Liver (tissue), 9 donors: Measurements from ENCODE around the gene TRAPPC3L. TPM values are rescaled to one million over a fixed set of nuclear protein-coding genes. Genes with fewer than 3 reads are reported as not detected.

Experiments used
- DNase-seq: peaks from one replicate; pipeline ENCODE4 v3.0.0-alpha.2; 2017; ENCODE audit warnings: low spot score
- H3K27ac ChIP-seq, 2 donors: one replicate each; pipeline ENCODE4 v1.7.0; 2013; ENCODE audit warnings: inconsistent platforms in 2 of 2, low read length in 2 of 2, control low read depth in 1 of 2, low read depth in 1 of 2, mild to moderate bottlenecking in 1 of 2
- H3K27me3 ChIP-seq, 4 donors: one replicate each; pipeline versions ENCODE4 v1.6.1 to v1.7.0; 2013; ENCODE audit warnings: low read length in 3 of 4, inconsistent platforms in 1 of 4, mild to moderate bottlenecking in 1 of 4, moderate library complexity in 1 of 4; ENCODE audit not compliant: control insufficient read depth in 4 of 4, insufficient read depth in 4 of 4
- H3K36me3 ChIP-seq, 4 donors: one replicate each; pipeline versions ENCODE4 v1.6.1 to v1.7.0; 2013; ENCODE audit warnings: low read length in 3 of 4, mild to moderate bottlenecking in 3 of 4, low read depth in 1 of 4, moderate library complexity in 1 of 4; ENCODE audit not compliant: control insufficient read depth in 4 of 4, insufficient read depth in 3 of 4
- H3K4me1 ChIP-seq, 4 donors: one replicate each; pipeline versions ENCODE4 v1.6.1 to v1.7.0; 2013; ENCODE audit warnings: low read length in 3 of 4, mild to moderate bottlenecking in 3 of 4, moderate library complexity in 1 of 4; ENCODE audit not compliant: control insufficient read depth in 4 of 4, insufficient read depth in 4 of 4
- H3K4me3 ChIP-seq, 3 donors: one replicate each; pipeline versions ENCODE4 v1.6.1 to v1.7.0; 2013; ENCODE audit warnings: low read length in 3 of 3, control low read depth in 1 of 3, low read depth in 1 of 3, mild to moderate bottlenecking in 1 of 3
- H3K9ac ChIP-seq, 2 donors: one replicate each; pipeline ENCODE4 v1.7.0; 2013; ENCODE audit warnings: low read length in 2 of 2, mild to moderate bottlenecking in 2 of 2, moderate library complexity in 2 of 2, control low read depth in 1 of 2, low read depth in 1 of 2
- H3K9me3 ChIP-seq, 4 donors: one replicate each; pipeline versions ENCODE4 v1.6.1 to v1.7.0; 2013; ENCODE audit warnings: low read length in 3 of 4; ENCODE audit not compliant: control insufficient read depth in 4 of 4
- EGR1 ChIP-seq, 2 donors: IDR thresholded peaks; 2 replicates each; pipeline ENCODE4 v1.6.1; 2016 to 2018; ENCODE audit warnings: antibody characterized with exemption in 2 of 2, low read depth in 2 of 2
- FOXA1 ChIP-seq: IDR thresholded peaks from 2 replicates; pipeline ENCODE4 v1.6.1; 2016; ENCODE audit warnings: antibody characterized with exemption
- HNF4A ChIP-seq, 2 donors: conservative IDR thresholded peaks; 2 replicates each; pipeline ENCODE4 v1.6.1; 2016; ENCODE audit warnings: antibody characterized with exemption in 2 of 2, mild to moderate bottlenecking in 2 of 2
- JUND ChIP-seq, 2 donors: IDR thresholded peaks; 2 replicates each; pipeline ENCODE4 v1.6.1; 2016; ENCODE audit warnings: antibody characterized with exemption in 2 of 2
- NR2F2 ChIP-seq: IDR thresholded peaks from 2 replicates; pipeline ENCODE4 v1.6.1; 2016; ENCODE audit warnings: antibody characterized with exemption
- RAD21 ChIP-seq, 2 donors: IDR thresholded peaks; 2 replicates each; pipeline ENCODE4 v1.6.1; 2016; ENCODE audit warnings: antibody characterized with exemption in 2 of 2, mild to moderate bottlenecking in 2 of 2
- YY1 ChIP-seq: IDR thresholded peaks from 2 replicates; pipeline ENCODE4 v1.6.1; 2016; ENCODE audit warnings: antibody characterized with exemption, mild to moderate bottlenecking
- WGBS: extraction: QIAGEN DNeasy Blood & Tissue Kit; methylation state at CpG from one replicate; pipeline ENCODE4 v1.1.7; 2013; 5-methylcytosine and 5-hydroxymethylcytosine counted together
- polyA plus RNA-seq, 2 donors: library from polyadenylated mRNA; stranded (reverse) in 1 of 2; unstranded in 1 of 2; fragments of 200-250 nt in 1 of 2; fragments of >200 nt in 1 of 2; fragmentation: Nextera tagmentation in 1 of 2; extraction: Ambion mirVana in 1 of 2; gene quantifications; one replicate each; pipeline versions ENCODE4 v1.2.1 to v1.2.3, GENCODE V29; 2013 to 2015
- total RNA-seq, 2 donors: library from RNA; depleted of rRNA; stranded (reverse); fragments of >200 nt; gene quantifications; one replicate each; pipeline ENCODE4 v1.2.3, GENCODE V29; 2014
- TF ChIP-seq, protein P1 (sequence below): IDR thresholded peaks from 2 replicates; pipeline ENCODE4 v1.6.1; 2016; ENCODE audit warnings: antibody characterized with exemption, mild to moderate bottlenecking
- TF ChIP-seq, protein P2 (sequence below): fragments of 150-350 bp; IDR thresholded peaks from 2 replicates; pipeline ENCODE4 v1.5.1; 2017; ENCODE audit warnings: improper control_type of control experiment, low read depth, low read length; ENCODE audit not compliant: missing input control
- TF ChIP-seq, protein P3 (sequence below): IDR thresholded peaks from 2 replicates; pipeline ENCODE4 v1.6.1; 2016; ENCODE audit warnings: antibody characterized with exemption
- donor health status: healthy.
- donor health status: healthy.
- donor health status: healthy.
- donor health status: healthy.
- donor health status: healthy.

Gene TRAPPC3L
- total and polyA plus RNA-seq, 4 donors: 0.08 to 0.21 (median 0.16) TPM

DNA sequence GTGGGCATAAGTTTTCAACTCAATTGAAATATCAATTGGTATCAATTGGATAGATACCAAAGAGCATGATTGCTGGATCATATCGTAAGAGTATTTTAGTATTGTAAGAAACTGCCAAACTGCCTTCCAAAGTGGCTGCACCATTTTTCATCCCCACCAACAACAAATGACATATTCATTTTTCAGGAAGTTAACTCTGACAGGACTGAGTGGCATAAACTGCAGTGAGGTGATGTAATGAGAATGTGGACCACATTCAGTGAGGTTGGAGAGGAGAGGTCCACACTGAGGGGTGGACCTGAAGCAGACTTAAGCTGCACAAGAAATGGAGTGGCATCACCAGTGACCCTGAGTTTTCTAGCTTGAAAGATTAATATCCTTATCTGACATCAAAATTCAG is 95.9 kb downstream of the TRAPPC3L start:
- H3K27me3 ChIP-seq: no peaks in the 10 kb centered on the region
- H3K4me1 ChIP-seq: peaks cover 0 to 9% (median 0%) of the 10 kb centered on the region in 4 donors
- H3K27ac ChIP-seq: no peak overlapping the region
- WGBS: 93% methylated on average over 1 of the region's 1 CpG
- no peaks in the 10 kb centered on the region for H3K9me3 ChIP-seq
- TF ChIP-seq EGR1 (IDR thresholded peaks at IDR 0.05; ENCODE audit: low read depth in 2 of 2) (no peak), YY1 (no peak)
- no peak overlapping the region for H3K9ac ChIP-seq
- DNase-seq: no peak
- no peaks in the 10 kb centered on the region for H3K36me3 ChIP-seq
- H3K4me3 ChIP-seq: no peak overlapping the region

DNA sequence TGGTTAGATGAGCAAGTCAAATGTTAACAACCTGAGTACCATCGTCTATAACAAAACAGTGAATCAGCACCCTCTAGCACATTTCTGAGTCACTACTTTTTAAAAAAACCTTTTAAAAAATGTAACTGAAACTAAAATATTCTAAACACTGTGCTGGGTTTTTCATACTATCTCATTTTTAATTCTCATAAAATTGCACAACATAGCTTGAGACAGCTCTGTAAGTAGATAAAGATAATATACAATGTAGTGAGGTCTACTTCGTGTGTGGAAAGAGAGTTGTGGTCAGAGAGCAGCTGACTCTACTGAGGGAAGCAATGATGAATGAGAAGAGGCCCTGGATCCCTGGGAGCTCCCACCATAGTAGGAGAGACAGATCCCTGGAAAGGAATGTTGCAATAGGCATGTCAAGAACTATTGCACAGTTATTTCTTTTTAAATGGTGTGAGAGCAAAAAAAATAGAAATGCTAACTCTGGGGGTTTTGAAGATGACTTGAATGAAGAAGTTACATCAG is 97.9 kb downstream of the TRAPPC3L start:
- H3K36me3 ChIP-seq: no peaks in the 10 kb centered on the region
- no peaks in the 10 kb centered on the region for H3K27me3 ChIP-seq
- no peaks in the 10 kb centered on the region for H3K9me3 ChIP-seq
- H3K4me1 ChIP-seq: peaks cover 0 to 9% (median 0%) of the 10 kb centered on the region in 4 donors
- WGBS: 13% methylated on average over 2 of the region's 2 CpGs
- H3K4me3 ChIP-seq: no peak overlapping the region
- H3K9ac ChIP-seq: no peak overlapping the region
- TF ChIP-seq YY1 (no peak), RAD21 (IDR thresholded peaks at IDR 0.05) (peak in 1 of 2 donors; percentile 15)
- no peak overlapping the region for H3K27ac ChIP-seq
- DNase-seq: no peak

DNA sequence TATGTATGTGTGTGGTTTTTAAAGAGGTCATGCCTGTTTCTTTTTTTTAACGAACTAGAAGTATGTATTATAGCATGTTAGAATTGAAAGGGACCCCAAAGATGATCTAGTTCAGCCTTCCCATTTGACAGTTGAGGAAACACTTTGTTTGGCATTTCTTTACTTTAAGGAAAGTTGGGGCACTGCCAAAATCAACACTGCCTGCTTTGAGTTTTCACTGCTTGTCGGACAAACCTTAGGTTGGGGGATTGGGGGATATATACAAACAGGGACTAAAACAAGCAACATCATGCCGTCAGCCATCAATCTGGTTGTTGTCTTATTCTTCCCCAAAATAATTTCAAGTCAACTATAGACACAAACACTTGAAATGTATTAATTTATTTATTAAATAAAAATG is 98.4 kb downstream of the TRAPPC3L start:
- Histone ChIP-seq H3K27ac (no peak overlapping the region), H3K4me3 (no peak overlapping the region), H3K9ac (no peak overlapping the region), H3K4me1 (peaks cover 0 to 9% (median 0%) of the 10 kb centered on the region in 4 donors), H3K36me3 (no peaks in the 10 kb centered on the region), H3K9me3 (no peaks in the 10 kb centered on the region), H3K27me3 (no peaks in the 10 kb centered on the region)
- TF ChIP-seq, protein P1, sequence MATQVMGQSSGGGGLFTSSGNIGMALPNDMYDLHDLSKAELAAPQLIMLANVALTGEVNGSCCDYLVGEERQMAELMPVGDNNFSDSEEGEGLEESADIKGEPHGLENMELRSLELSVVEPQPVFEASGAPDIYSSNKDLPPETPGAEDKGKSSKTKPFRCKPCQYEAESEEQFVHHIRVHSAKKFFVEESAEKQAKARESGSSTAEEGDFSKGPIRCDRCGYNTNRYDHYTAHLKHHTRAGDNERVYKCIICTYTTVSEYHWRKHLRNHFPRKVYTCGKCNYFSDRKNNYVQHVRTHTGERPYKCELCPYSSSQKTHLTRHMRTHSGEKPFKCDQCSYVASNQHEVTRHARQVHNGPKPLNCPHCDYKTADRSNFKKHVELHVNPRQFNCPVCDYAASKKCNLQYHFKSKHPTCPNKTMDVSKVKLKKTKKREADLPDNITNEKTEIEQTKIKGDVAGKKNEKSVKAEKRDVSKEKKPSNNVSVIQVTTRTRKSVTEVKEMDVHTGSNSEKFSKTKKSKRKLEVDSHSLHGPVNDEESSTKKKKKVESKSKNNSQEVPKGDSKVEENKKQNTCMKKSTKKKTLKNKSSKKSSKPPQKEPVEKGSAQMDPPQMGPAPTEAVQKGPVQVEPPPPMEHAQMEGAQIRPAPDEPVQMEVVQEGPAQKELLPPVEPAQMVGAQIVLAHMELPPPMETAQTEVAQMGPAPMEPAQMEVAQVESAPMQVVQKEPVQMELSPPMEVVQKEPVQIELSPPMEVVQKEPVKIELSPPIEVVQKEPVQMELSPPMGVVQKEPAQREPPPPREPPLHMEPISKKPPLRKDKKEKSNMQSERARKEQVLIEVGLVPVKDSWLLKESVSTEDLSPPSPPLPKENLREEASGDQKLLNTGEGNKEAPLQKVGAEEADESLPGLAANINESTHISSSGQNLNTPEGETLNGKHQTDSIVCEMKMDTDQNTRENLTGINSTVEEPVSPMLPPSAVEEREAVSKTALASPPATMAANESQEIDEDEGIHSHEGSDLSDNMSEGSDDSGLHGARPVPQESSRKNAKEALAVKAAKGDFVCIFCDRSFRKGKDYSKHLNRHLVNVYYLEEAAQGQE: no peak
- TF ChIP-seq FOXA1 (no peak), HNF4A (conservative IDR thresholded peaks at IDR 0.05) (no peak)
- no peak for DNase-seq
- WGBS: 55% methylated on average over 3 of the region's 3 CpGs

DNA sequence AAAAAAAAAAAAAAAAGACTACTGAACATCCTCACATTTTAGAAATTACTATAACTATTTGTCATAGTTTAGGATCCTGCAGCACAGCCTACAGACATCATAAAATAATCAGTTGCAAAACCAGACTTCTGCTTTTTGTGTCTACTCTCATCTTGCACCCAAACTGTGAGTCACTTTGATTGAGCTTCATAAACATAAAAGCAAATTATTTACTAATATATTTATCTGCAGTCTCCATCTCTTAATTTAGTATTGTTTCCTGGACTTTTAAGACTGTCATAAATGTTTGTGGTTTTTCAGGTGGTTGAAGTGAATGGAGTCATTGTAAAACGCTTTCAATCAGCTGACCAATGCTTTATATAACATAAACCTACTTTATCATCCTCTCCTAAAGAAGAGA is 99.1 kb downstream of the TRAPPC3L start:
- no peaks in the 10 kb centered on the region for H3K36me3 ChIP-seq
- no peaks in the 10 kb centered on the region for H3K27me3 ChIP-seq
- H3K27ac ChIP-seq: no peak overlapping the region
- H3K9ac ChIP-seq: no peak overlapping the region
- H3K4me1 ChIP-seq: peaks cover 0 to 9% (median 0%) of the 10 kb centered on the region in 4 donors
- H3K9me3 ChIP-seq: no peaks in the 10 kb centered on the region
- no peak for DNase-seq
- 76% methylated on average over 1 of the region's 1 CpG for WGBS
- H3K4me3 ChIP-seq: no peak overlapping the region
- TF ChIP-seq FOXA1 (no peak), NR2F2 (no peak), YY1 (no peak), RAD21 (IDR thresholded peaks at IDR 0.05) (no peak), EGR1 (IDR thresholded peaks at IDR 0.05; ENCODE audit: low read depth in 2 of 2) (no peak), JUND (IDR thresholded peaks at IDR 0.05) (no peak)
- TF ChIP-seq, protein P1: no peak
- TF ChIP-seq, protein P2, sequence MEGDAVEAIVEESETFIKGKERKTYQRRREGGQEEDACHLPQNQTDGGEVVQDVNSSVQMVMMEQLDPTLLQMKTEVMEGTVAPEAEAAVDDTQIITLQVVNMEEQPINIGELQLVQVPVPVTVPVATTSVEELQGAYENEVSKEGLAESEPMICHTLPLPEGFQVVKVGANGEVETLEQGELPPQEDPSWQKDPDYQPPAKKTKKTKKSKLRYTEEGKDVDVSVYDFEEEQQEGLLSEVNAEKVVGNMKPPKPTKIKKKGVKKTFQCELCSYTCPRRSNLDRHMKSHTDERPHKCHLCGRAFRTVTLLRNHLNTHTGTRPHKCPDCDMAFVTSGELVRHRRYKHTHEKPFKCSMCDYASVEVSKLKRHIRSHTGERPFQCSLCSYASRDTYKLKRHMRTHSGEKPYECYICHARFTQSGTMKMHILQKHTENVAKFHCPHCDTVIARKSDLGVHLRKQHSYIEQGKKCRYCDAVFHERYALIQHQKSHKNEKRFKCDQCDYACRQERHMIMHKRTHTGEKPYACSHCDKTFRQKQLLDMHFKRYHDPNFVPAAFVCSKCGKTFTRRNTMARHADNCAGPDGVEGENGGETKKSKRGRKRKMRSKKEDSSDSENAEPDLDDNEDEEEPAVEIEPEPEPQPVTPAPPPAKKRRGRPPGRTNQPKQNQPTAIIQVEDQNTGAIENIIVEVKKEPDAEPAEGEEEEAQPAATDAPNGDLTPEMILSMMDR: no peak
- TF ChIP-seq, protein P3, sequence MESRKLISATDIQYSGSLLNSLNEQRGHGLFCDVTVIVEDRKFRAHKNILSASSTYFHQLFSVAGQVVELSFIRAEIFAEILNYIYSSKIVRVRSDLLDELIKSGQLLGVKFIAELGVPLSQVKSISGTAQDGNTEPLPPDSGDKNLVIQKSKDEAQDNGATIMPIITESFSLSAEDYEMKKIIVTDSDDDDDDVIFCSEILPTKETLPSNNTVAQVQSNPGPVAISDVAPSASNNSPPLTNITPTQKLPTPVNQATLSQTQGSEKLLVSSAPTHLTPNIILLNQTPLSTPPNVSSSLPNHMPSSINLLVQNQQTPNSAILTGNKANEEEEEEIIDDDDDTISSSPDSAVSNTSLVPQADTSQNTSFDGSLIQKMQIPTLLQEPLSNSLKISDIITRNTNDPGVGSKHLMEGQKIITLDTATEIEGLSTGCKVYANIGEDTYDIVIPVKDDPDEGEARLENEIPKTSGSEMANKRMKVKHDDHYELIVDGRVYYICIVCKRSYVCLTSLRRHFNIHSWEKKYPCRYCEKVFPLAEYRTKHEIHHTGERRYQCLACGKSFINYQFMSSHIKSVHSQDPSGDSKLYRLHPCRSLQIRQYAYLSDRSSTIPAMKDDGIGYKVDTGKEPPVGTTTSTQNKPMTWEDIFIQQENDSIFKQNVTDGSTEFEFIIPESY: no peak
